SK-N-SH treated with all-trans-retinoic acid at 6 μM for 48 hours (cell line): ENCODE measurements around the gene POLD4.

Source experiments
- ATAC-seq: fragments of 200-7000 bp; cut with Tn5 transposase; 3 replicates; pipeline ENCODE4 v1.9.1; 2020; ENCODE audit warnings: mild to moderate bottlenecking, moderate library complexity
- ARNTL ChIP-seq: fragments of 450-650 bp; formaldehyde crosslinking; IDR thresholded peaks from 2 replicates; pipeline ENCODE4 v1.5.0; 2020; ENCODE audit warnings: low read depth, mild to moderate bottlenecking, moderate library complexity, borderline replicate concordance
- BACH2 ChIP-seq: fragments of 250-450 bp; sonication (Bioruptor Pico); IDR thresholded peaks from 2 replicates; pipeline ENCODE4 v1.9.0; 2021; ENCODE audit warnings: mild to moderate bottlenecking, borderline replicate concordance
- CREB5 ChIP-seq: fragments of 250-450 bp; sonication (Bioruptor Pico); IDR thresholded peaks from 2 replicates; pipeline ENCODE4 v1.5.1; 2020; ENCODE audit warnings: low read depth, mild to moderate bottlenecking, moderate library complexity
- CSRNP3 ChIP-seq: fragments of 250-450 bp; sonication (Bioruptor Pico); IDR thresholded peaks from 2 replicates; pipeline ENCODE4 v1.5.1; 2021; ENCODE audit warnings: mild to moderate bottlenecking, moderate library complexity
- ISL1 ChIP-seq: fragments of 250-450 bp; sonication (Bioruptor Pico); IDR thresholded peaks from 2 replicates; pipeline ENCODE4 v2.1.2; 2022; ENCODE audit warnings: mild to moderate bottlenecking, moderate library complexity
- PATZ1 ChIP-seq: fragments of 250-450 bp; sonication (Bioruptor Pico); IDR thresholded peaks from 2 replicates; pipeline ENCODE4 v1.8.0; 2020; ENCODE audit warnings: mild to moderate bottlenecking, moderate library complexity, borderline replicate concordance
- POU6F1 ChIP-seq: fragments of 250-450 bp; sonication (Bioruptor Pico); IDR thresholded peaks from 2 replicates; pipeline ENCODE4 v1.8.0; 2021; ENCODE audit warnings: low read depth, mild to moderate bottlenecking, moderate library complexity, borderline replicate concordance
- PPARA ChIP-seq: fragments of 250-450 bp; sonication (Bioruptor Pico); IDR thresholded peaks from 2 replicates; pipeline ENCODE4 v1.5.0; 2020; ENCODE audit warnings: mild to moderate bottlenecking, borderline replicate concordance
- RARB ChIP-seq: fragments of 250-450 bp; sonication (Bioruptor Pico); IDR thresholded peaks from 2 replicates; pipeline ENCODE4 v1.8.0; 2021; ENCODE audit warnings: mild to moderate bottlenecking, moderate library complexity
- TCF4 ChIP-seq: fragments of 250-450 bp; sonication (Bioruptor Pico); IDR thresholded peaks from 2 replicates; pipeline ENCODE4 v1.8.0; 2021; ENCODE audit warnings: mild to moderate bottlenecking, moderate library complexity, borderline replicate concordance
- TOX ChIP-seq: fragments of 250-450 bp; sonication (Bioruptor Pico); IDR thresholded peaks from 2 replicates; pipeline ENCODE4 v1.8.0; 2021; ENCODE audit warnings: mild to moderate bottlenecking, moderate library complexity, borderline replicate concordance
- TSHZ2 ChIP-seq: fragments of 250-450 bp; sonication (Bioruptor Pico); IDR thresholded peaks from 2 replicates; pipeline ENCODE4 v1.5.0; 2020; ENCODE audit warnings: mild to moderate bottlenecking, moderate library complexity
- ZFP3 ChIP-seq: fragments of 250-450 bp; sonication (Bioruptor Pico); IDR thresholded peaks from 2 replicates; pipeline ENCODE4 v1.5.0; 2020; ENCODE audit warnings: mild to moderate bottlenecking, moderate library complexity
- ZFP30 ChIP-seq: fragments of 450-650 bp; formaldehyde crosslinking; IDR thresholded peaks from 2 replicates; pipeline ENCODE4 v1.5.0; 2022; ENCODE audit warnings: mild to moderate bottlenecking, moderate library complexity
- ZNF565 ChIP-seq: fragments of 450-650 bp; formaldehyde crosslinking; conservative IDR thresholded peaks from 2 replicates; pipeline ENCODE4 v1.5.0; 2020; ENCODE audit warnings: low read depth, mild to moderate bottlenecking, moderate library complexity
- ZNF70 ChIP-seq: fragments of 450-650 bp; formaldehyde crosslinking; IDR thresholded peaks from 2 replicates; pipeline ENCODE4 v1.5.0; 2020; ENCODE audit warnings: mild to moderate bottlenecking, moderate library complexity
- ZNF8 ChIP-seq: fragments of 450-650 bp; formaldehyde crosslinking; IDR thresholded peaks from 2 replicates; pipeline ENCODE4 v1.5.0; 2020; ENCODE audit warnings: mild to moderate bottlenecking, moderate library complexity

POLD4 gene

GRCh38 chr11:67366546-67366945 lies 13.2 kb upstream of the POLD4 start:
- no peak for ATAC-seq
- TF ChIP-seq ZNF70 (CRISPR knock-in tag): no peak
- no peak for TF ChIP-seq BACH2 (CRISPR knock-in tag)
- no peak for TF ChIP-seq TCF4 (CRISPR knock-in tag)
- no peak for TF ChIP-seq ZFP3 (CRISPR knock-in tag)
- no peak for TF ChIP-seq CSRNP3 (CRISPR knock-in tag)
- TF ChIP-seq ZFP30: no peak
- no peak for TF ChIP-seq ZNF8

GRCh38 chr11:67365736-67366444 lies 12.5 kb upstream of the POLD4 start:
- no peak for ATAC-seq
- no peak for TF ChIP-seq RARB
- no peak for TF ChIP-seq BACH2 (CRISPR knock-in tag)
- TF ChIP-seq TSHZ2: no peak
- no peak for TF ChIP-seq TOX (CRISPR knock-in tag)
- no peak for TF ChIP-seq PPARA (CRISPR knock-in tag)
- TF ChIP-seq ZFP30: no peak
- TF ChIP-seq CSRNP3 (CRISPR knock-in tag): no peak
- TF ChIP-seq CREB5 (CRISPR knock-in tag): no peak

GRCh38 chr11:67364783-67365722 lies 11.7 kb upstream of the POLD4 start:
- TF ChIP-seq TCF4 (CRISPR knock-in tag) (no peak), ISL1 (CRISPR knock-in tag) (no peak), TOX (CRISPR knock-in tag) (no peak), ZNF565 (CRISPR knock-in tag) (no peak), ARNTL (CRISPR knock-in tag) (no peak), PATZ1 (CRISPR knock-in tag) (no peak), POU6F1 (CRISPR knock-in tag) (no peak)
- TF ChIP-seq, all 23 proteins: peak for 0

More at GRCh38 chr11:67364783-67365722, 11.7 kb upstream of the POLD4 start:
- no peak for ATAC-seq
